ENCODE measurements around the gene GFRA1. TPM values are rescaled to one million over a fixed set of nuclear protein-coding genes. Genes with fewer than 3 reads are reported as not detected.

Gene GFRA1
- total and polyA plus RNA-seq, 2 of the 8 experiments (the other 6 are each of a cell fraction or from before 2014, with no cell fraction given): 1.1 to 2.0 TPM

- no peak overlapping the region for H3K56ac ChIP-seq (replicated peaks; ENCODE audit: insufficient read length, low read depth, low read length)
- WGBS, 2 experiments (ENCODE audit: extremely low coverage in 1 of 2, insufficient coverage in 1 of 2, insufficient read length in 1 of 2, insufficient replicate concordance in 2 of 2, low coverage in 1 of 2, low lambda C conversion rate in 2 of 2, missing lambda C conversion rate in 1 of 2): 95% methylated on average over 3 of the region's 3 CpGs; no CpG with 5 or more reads in 1 of the 2 experiments
- H3K4ac ChIP-seq (replicated peaks; ENCODE audit: insufficient read length, low read depth, low read length): no peak overlapping the region
- no peak overlapping the region for H2BK12ac ChIP-seq (ENCODE audit: low read depth, low read length)
- POLR2A ChIA-PET (ENCODE audit: partially characterized antibody): no interaction called here
- no peaks in the 10 kb centered on the region for H3K9me3 ChIP-seq (ENCODE audit: insufficient read depth in 2 of 2, low read depth in 1 of 2, low read length in 1 of 2)
- H3K14ac ChIP-seq (ENCODE audit: insufficient read length): no peak overlapping the region
- no peaks in the 10 kb centered on the region for H3K79me1 ChIP-seq (ENCODE audit: low read depth, low read length)
- no peak overlapping the region for H2BK120ac ChIP-seq (replicated peaks; ENCODE audit: low read depth, low read length)
- no peak overlapping the region for H4K5ac ChIP-seq (ENCODE audit: insufficient read length, low read depth, low read length)
- FAIRE-seq (no peak), DNase-seq (ENCODE audit: low read depth in 1 of 2, low spot score in 2 of 2) (no peak)
- H3K4me2 ChIP-seq (ENCODE audit: insufficient read depth in 1 of 2, low read depth in 2 of 2, low read length in 2 of 2): no peak overlapping the region
- no peak overlapping the region; the same call in 1 of the 2 replicates for H2AFZ ChIP-seq (ENCODE audit: low read length)
- H3K23ac ChIP-seq (ENCODE audit: insufficient read length): no peak overlapping the region
- no peaks in the 10 kb centered on the region for H3K4me1 ChIP-seq (replicated peaks in 1 of 4; ENCODE audit: control insufficient read depth in 3 of 4, insufficient read depth in 4 of 4, low read length in 3 of 4)
- no peak overlapping the region for H2BK20ac ChIP-seq (ENCODE audit: low read length)
- no peak overlapping the region for H4K8ac ChIP-seq (ENCODE audit: extremely low read depth, insufficient read depth, low read length)
- no peak overlapping the region for H2BK15ac ChIP-seq (ENCODE audit: low read length)
- H3K4me3 ChIP-seq (ENCODE audit: extremely low read depth in 1 of 4, insufficient read depth in 2 of 4, low read depth in 3 of 4, low read length in 4 of 4): no peak overlapping the region
- TF ChIP-seq POLR2AphosphoS5 (IDR thresholded peaks at IDR 0.05; ENCODE audit: low read depth, low read length): no peak
- CTCF ChIA-PET (ENCODE audit: partially characterized antibody): interaction anchor here (1.2 kb wide), 1 partner anchor 13 kb away, joined by 3 read pairs; no protein-coding TSS in a partner anchor
- no peak overlapping the region for H4K91ac ChIP-seq (replicated peaks; ENCODE audit: insufficient read length, low read length)
- no peaks in the 10 kb centered on the region for H4K20me1 ChIP-seq (replicated peaks in 1 of 2; ENCODE audit: control insufficient read depth in 1 of 2, insufficient read depth in 2 of 2, low read length in 2 of 2)
- no peaks in the 10 kb centered on the region for H3K36me3 ChIP-seq (ENCODE audit: control insufficient read depth in 2 of 4, insufficient read depth in 4 of 4, low read length in 3 of 4)
- H3K79me2 ChIP-seq (ENCODE audit: control insufficient read depth in 1 of 2, insufficient read depth in 2 of 2, low read length in 2 of 2): no peaks in the 10 kb centered on the region
- no peak overlapping the region for H3K27ac ChIP-seq (ENCODE audit: low read depth, low read length)
- H3K27me3 ChIP-seq (replicated peaks in 1 of 4; ENCODE audit: control insufficient read depth in 3 of 4, extremely low read depth in 1 of 4, insufficient read depth in 3 of 4, low read length in 3 of 4): no peaks in the 10 kb centered on the region
- no peak overlapping the region for H3K9ac ChIP-seq (replicated peaks in 1 of 4; ENCODE audit: extremely low read depth in 1 of 4, low read depth in 3 of 4, low read length in 3 of 4)
- no peak overlapping the region for H2AK5ac ChIP-seq (ENCODE audit: low read depth, low read length)
- H3K18ac ChIP-seq (ENCODE audit: extremely low read depth, low read length): no peak overlapping the region
- H3K23me2 ChIP-seq (ENCODE audit: low read depth, low read length): no peaks in the 10 kb centered on the region
- no peak overlapping the region for H2BK5ac ChIP-seq (ENCODE audit: low read depth, low read length)
These were observed 56.3 kb downstream of the GFRA1 start for GRCh38 chr10:116216676-116217075.
